K562 (cell line): ENCODE measurements around the gene WDR55. TPM values are rescaled to one million over a fixed set of nuclear protein-coding genes. Genes with fewer than 3 reads are reported as not detected.
A peak's percentile ranks its signal among the peaks of the same experiment; 100 is the strongest.

ENCODE experiments used
- CBX5 ChIP-seq: IDR thresholded peaks from 2 replicates; pipeline ENCODE4 v1.6.1; 2014; ENCODE audit warnings: low read depth, borderline replicate concordance
- CBX8 ChIP-seq: fragments of 200-600 bp; sonication (generic); IDR thresholded peaks from 2 replicates; pipeline ENCODE4 v1.6.1; 2012; ENCODE audit warnings: borderline replicate concordance, mixed run types, low read depth, mild to moderate bottlenecking, moderate library complexity, mixed read lengths, low read length, control low read depth, inconsistent platforms; ENCODE audit not compliant: poor library complexity, severe bottlenecking; ENCODE audit errors: extremely low read depth
- CEBPB ChIP-seq: fragments of 450-650 bp; IDR thresholded peaks from 2 replicates; pipeline ENCODE4 v1.6.1; 2016; ENCODE audit warnings: missing genetic modification characterization, missing compliant biosample characterization
- DPF2 ChIP-seq: fragments of 450-650 bp; IDR thresholded peaks from 2 replicates; pipeline ENCODE4 v1.6.1; 2016
- FOS ChIP-seq: IDR thresholded peaks from 3 replicates; pipeline ENCODE4 v1.6.1; 2011; ENCODE audit not compliant: insufficient read length; ENCODE audit errors: extremely low read depth
- FOXJ2 ChIP-seq: fragments of 200-800 bp; sonication (Bioruptor generic); IDR thresholded peaks from 2 replicates; pipeline ENCODE4 v1.6.1; 2016; ENCODE audit warnings: missing genetic modification characterization, missing compliant biosample characterization
- GATAD2A ChIP-seq: fragments of 450-650 bp; IDR thresholded peaks from 2 replicates; pipeline ENCODE4 v1.6.1; 2017
- HEY1 ChIP-seq: fragments of 250-450 bp; sonication (Bioruptor Pico); IDR thresholded peaks from 2 replicates; pipeline ENCODE4 v1.5.0; 2020; ENCODE audit warnings: mild to moderate bottlenecking, moderate library complexity, borderline replicate concordance
- HMGN3 ChIP-seq: IDR thresholded peaks from 2 replicates; pipeline ENCODE4 v1.6.1; 2011; ENCODE audit warnings: borderline replicate concordance, low read depth, mild to moderate bottlenecking, mixed read lengths, low read length; ENCODE audit not compliant: insufficient read length; ENCODE audit errors: extremely low read depth
- HNRNPK ChIP-seq: fragments of 200-400 bp; formaldehyde crosslinking; IDR thresholded peaks from one replicate; pipeline ENCODE4 v1.6.1; 2018; ENCODE audit warnings: mild to moderate bottlenecking, low read depth, low read length; ENCODE audit not compliant: poor library complexity, severe bottlenecking
- ILF3 ChIP-seq: fragments of 450-650 bp; IDR thresholded peaks from 2 replicates; pipeline ENCODE4 v1.6.1; 2018; ENCODE audit warnings: antibody characterized with exemption, mild to moderate bottlenecking, moderate library complexity, borderline replicate concordance
- IRF2 ChIP-seq: sonication (generic); formaldehyde crosslinking; IDR thresholded peaks from 2 replicates; pipeline ENCODE4 v1.8.1; 2022; ENCODE audit warnings: mild to moderate bottlenecking, missing genetic modification reagents
- MBD2 ChIP-seq: sonication (generic); IDR thresholded peaks from 2 replicates; pipeline ENCODE4 v1.6.1; 2016; ENCODE audit warnings: low read depth, borderline replicate concordance
- MCM3 ChIP-seq: fragments of 450-650 bp; IDR thresholded peaks from 2 replicates; pipeline ENCODE4 v1.6.1; 2016
- MECOM ChIP-seq: fragments of 250-450 bp; sonication (Bioruptor Pico); IDR thresholded peaks from 2 replicates; pipeline ENCODE4 v1.8.0; 2022; ENCODE audit warnings: inconsistent platforms
- NEUROD1 ChIP-seq: fragments of 150-350 bp; IDR thresholded peaks from 2 replicates; pipeline ENCODE4 v1.6.1; 2014; ENCODE audit warnings: borderline replicate concordance, low read length, low read depth; ENCODE audit not compliant: partially characterized antibody
- NFIC ChIP-seq: fragments of 450-650 bp; IDR thresholded peaks from 2 replicates; pipeline ENCODE4 v1.6.1; 2017; ENCODE audit warnings: mild to moderate bottlenecking, inconsistent platforms
- RBM34 ChIP-seq: fragments of 200-400 bp; formaldehyde crosslinking; IDR thresholded peaks from 2 replicates; pipeline ENCODE4 v1.6.1; 2018; ENCODE audit warnings: low read length, borderline replicate concordance; ENCODE audit not compliant: insufficient read depth
- RBM39 ChIP-seq: fragments of 200-400 bp; formaldehyde crosslinking; optimal IDR thresholded peaks from 2 replicates; pipeline ENCODE3; 2018; ENCODE audit warnings: low read depth, low read length
- SLC30A9 ChIP-seq: fragments of 250-450 bp; sonication (Bioruptor Pico); IDR thresholded peaks from 2 replicates; pipeline ENCODE4 v1.8.0; 2022; ENCODE audit warnings: mild to moderate bottlenecking, moderate library complexity
- SMARCA5 ChIP-seq: fragments of 450-650 bp; IDR thresholded peaks from 2 replicates; pipeline ENCODE4 v1.6.1; 2016
- USF2 ChIP-seq: sonication (generic); formaldehyde crosslinking; IDR thresholded peaks from 2 replicates; pipeline ENCODE4 v1.5.0; 2020; ENCODE audit warnings: missing genetic modification reagents
- ZBTB1 ChIP-seq: sonication (generic); formaldehyde crosslinking; IDR thresholded peaks from 2 replicates; pipeline ENCODE4 v1.8.1; 2023; ENCODE audit warnings: missing genetic modification reagents, low read depth, mild to moderate bottlenecking, borderline replicate concordance
- ZC3H4 ChIP-seq: sonication (generic); formaldehyde crosslinking; IDR thresholded peaks from 2 replicates; pipeline ENCODE4 v1.9.0; 2021; ENCODE audit warnings: missing genetic modification reagents, borderline replicate concordance
- ZNF174 ChIP-seq: fragments of 250-450 bp; sonication (Bioruptor Pico); IDR thresholded peaks from 2 replicates; pipeline ENCODE4 v1.4.0; 2020; ENCODE audit warnings: mild to moderate bottlenecking
- ZNF175 ChIP-seq: fragments of 200-800 bp; sonication (Bioruptor generic); IDR thresholded peaks from 2 replicates; pipeline ENCODE4 v1.6.1; 2016; ENCODE audit warnings: low read depth, mild to moderate bottlenecking, missing genetic modification characterization, missing compliant biosample characterization
- ZNF277 ChIP-seq: fragments of 250-450 bp; sonication (Bioruptor Pico); IDR thresholded peaks from 2 replicates; pipeline ENCODE4 v1.8.0; 2022; ENCODE audit warnings: inconsistent platforms, mild to moderate bottlenecking, moderate library complexity, borderline replicate concordance
- ZNF316 ChIP-seq: fragments of 450-650 bp; IDR thresholded peaks from 2 replicates; pipeline ENCODE4 v1.6.1; 2016
- ZNF583 ChIP-seq: fragments of 250-450 bp; sonication (Bioruptor Pico); IDR thresholded peaks from 2 replicates; pipeline ENCODE4 v1.4.0; 2020
- polyA plus RNA-seq, 8 experiments: library from polyadenylated mRNA; depleted of rRNA in 4 of 8; stranded (reverse) in 5 of 8; unstranded in 3 of 8; fragments of >200 nt; fragmentation: Nextera tagmentation in 2 of 8; fragmentation: Illumina TruSeq in 1 of 8; extraction: Ambion mirVana in 2 of 8; extraction: Trizol in 1 of 8; gene quantifications; 2 replicates each; pipeline versions ENCODE4 v1.2.1 to v1.2.3, GENCODE V29; 2011 to 2014; ENCODE audit warnings: inconsistent platforms in 1 of 8, missing spikeins in 1 of 8
- total RNA-seq, 7 experiments: library from RNA; depleted of rRNA in 6 of 7; stranded (reverse); fragments of >200 nt in 6 of 7; fragmentation: Illumina TruSeq in 2 of 7; extraction: Trizol in 2 of 7; gene quantifications; 2 replicates each; pipeline versions ENCODE4 v1.2.1 to v1.2.3, GENCODE V29; 2011 to 2021; ENCODE audit warnings: low replicate concordance in 1 of 7

Gene WDR55
- total and polyA plus RNA-seq, 9 of the 15 experiments (the other 6 are each of a cell fraction or from before 2014, with no cell fraction given) = 5.2 to 45.0 (median 29.3) TPM

GRCh38 chr5:140664359-140665119 is at the start of gene WDR55 (continued):
- TF ChIP-seq FOXJ2 (tag) = no peak
- TF ChIP-seq NFIC = peak; percentile 6; the same call in 1 of the 2 replicates
- TF ChIP-seq HEY1 (CRISPR knock-in tag) = no peak
- no peak for TF ChIP-seq IRF2
- TF ChIP-seq CEBPB (tag) = no peak
- TF ChIP-seq ZBTB1 (CRISPR knock-in tag) = no peak
- no peak for TF ChIP-seq ILF3
- no peak for TF ChIP-seq GATAD2A
- no peak for TF ChIP-seq MCM3
- TF ChIP-seq MBD2 = no peak; the same call in 1 of the 2 replicates
- TF ChIP-seq CBX5 = no peak
- no peak for TF ChIP-seq SLC30A9 (CRISPR knock-in tag)
- TF ChIP-seq RBM34 = no peak
- no peak for TF ChIP-seq SMARCA5
- TF ChIP-seq CBX8 = no peak
- no peak for TF ChIP-seq ZC3H4
- TF ChIP-seq ZNF175 = no peak
- peak; percentile 14 for TF ChIP-seq NEUROD1
- TF ChIP-seq ZNF277 (CRISPR knock-in tag) = no peak
- TF ChIP-seq HNRNPK = no peak
- TF ChIP-seq ZNF174 (CRISPR knock-in tag) = no peak
- peak; percentile 76 for TF ChIP-seq HMGN3
- TF ChIP-seq USF2 (CRISPR knock-in tag) = no peak
- TF ChIP-seq RBM39 = no peak
- TF ChIP-seq MECOM (CRISPR knock-in tag) = no peak
- TF ChIP-seq ZNF583 (CRISPR knock-in tag) = no peak
- peak; percentile 77 for TF ChIP-seq DPF2
- no peak for TF ChIP-seq FOS
- no peak for TF ChIP-seq ZNF316
